Activated CD8-positive, alpha-beta T cell treated with anti-CD3 and anti-CD28 coated beads for 36 hours (primary cell): Measurements from ENCODE around the gene L2HGDH. TPM values are rescaled to one million over a fixed set of nuclear protein-coding genes. Genes with fewer than 3 reads are reported as not detected.

Experiments
- ATAC-seq: fragments of 200-7000 bp; cut with Tn5 transposase; one replicate; pipeline ENCODE4 v1.10.0; 2021; ENCODE audit warnings: mild to moderate bottlenecking, moderate library complexity
- CTCF ChIA-PET: fragments of 350-600 bp; sonication (Branson Sonifier 250); formaldehyde crosslinking; loops from one replicate; lab custom pipeline; 2021; ENCODE audit warnings: antibody characterized with exemption; lab: Charles Lee
- POLR2A ChIA-PET: fragments of 350-600 bp; sonication (Branson Sonifier 250); formaldehyde crosslinking; loops from one replicate; lab custom pipeline; 2021; ENCODE audit warnings: antibody characterized with exemption; lab: Charles Lee
- DNase-seq: peaks from one replicate; pipeline ENCODE4 v3.0.0-alpha.2; 2020
- H3K27ac Mint-ChIP-seq: one replicate; pipeline ENCODE4 v1.8.0; 2021; ENCODE audit warnings: mild to moderate bottlenecking, mixed read lengths
- H3K27me3 Mint-ChIP-seq: one replicate; pipeline ENCODE4 v1.8.0; 2021; ENCODE audit warnings: mixed read lengths
- H3K36me3 Mint-ChIP-seq: one replicate; pipeline ENCODE4 v1.8.0; 2021; ENCODE audit warnings: low read depth, mixed read lengths
- H3K4me1 Mint-ChIP-seq: one replicate; pipeline ENCODE4 v1.8.0; 2021; ENCODE audit warnings: low read depth, mixed read lengths
- H3K4me3 Mint-ChIP-seq: one replicate; pipeline ENCODE4 v1.8.0; 2021; ENCODE audit warnings: mild to moderate bottlenecking, moderate library complexity, mixed read lengths
- H3K9me3 Mint-ChIP-seq: one replicate; pipeline ENCODE4 v1.8.0; 2021; ENCODE audit warnings: mixed read lengths
- intact Hi-C: fragments of 100-400 bp; cut with micrococcal nuclease; formaldehyde crosslinking; loops from one replicate; pipeline ENCODE4 v1.10.0; 2022
- total RNA-seq, 2 experiments: library from RNA; stranded (reverse); gene quantifications; one replicate each; pipeline ENCODE4 v1.2.3, GENCODE V29; 2021
- TF ChIP-seq, protein P1 (sequence below): fragments of 200-600 bp; IDR thresholded peaks from one replicate; pipeline ENCODE4 v1.8.0; 2022; ENCODE audit warnings: antibody characterized with exemption, mild to moderate bottlenecking

The L2HGDH gene
- total RNA-seq, 2 experiments from 2014 or later: 18.4 to 18.8 TPM

DNA sequence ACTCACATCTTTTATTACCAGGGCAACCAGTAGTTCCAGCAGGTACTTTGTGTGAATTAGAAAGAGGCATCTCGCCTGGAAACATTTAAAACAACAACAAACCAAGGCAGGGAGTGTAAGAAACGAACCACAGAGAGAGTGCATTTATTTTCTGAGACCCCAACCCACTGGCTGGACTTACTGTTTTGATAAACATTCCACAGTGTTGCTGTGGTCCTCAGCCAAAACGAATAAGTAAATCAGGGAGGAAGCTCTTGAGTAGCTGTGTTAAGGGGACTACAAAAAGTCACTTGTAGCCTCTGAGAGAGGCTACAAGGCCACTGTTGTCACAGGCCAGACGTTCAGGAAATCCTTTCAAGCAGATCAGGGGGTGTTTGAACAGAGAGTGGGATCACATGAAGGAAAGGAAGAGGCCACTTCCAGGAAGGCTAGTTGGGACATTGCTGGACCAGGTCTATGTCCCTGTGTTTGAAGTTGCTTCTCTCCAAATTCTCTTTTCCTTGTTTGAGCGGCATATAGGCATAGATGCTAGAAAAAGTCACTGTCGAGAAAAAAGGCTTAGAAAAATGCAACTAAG lies 33.9 kb upstream of the L2HGDH start:
- CTCF ChIA-PET: interaction anchor here (1.0 to 3.6 kb wide), 4 partner anchors 11 to 197 kb away, joined by 3 to 14 read pairs (median 3); no protein-coding TSS in a partner anchor
- Mint-ChIP-seq H3K9me3 (no peaks in the 10 kb centered on the region), H3K4me1 (peaks cover 26% of the 10 kb centered on the region), H3K27me3 (no peaks in the 10 kb centered on the region), H3K36me3 (no peaks in the 10 kb centered on the region), H3K4me3 (no peak overlapping the region), H3K27ac (no peak overlapping the region)
- POLR2A ChIA-PET: interaction anchor here (2.1 kb wide), 1 partner anchor 51 kb away, joined by 7 read pairs; the partner anchor contains the start of gene CDKL1
- ATAC-seq: no peak
- TF ChIP-seq, protein P1, sequence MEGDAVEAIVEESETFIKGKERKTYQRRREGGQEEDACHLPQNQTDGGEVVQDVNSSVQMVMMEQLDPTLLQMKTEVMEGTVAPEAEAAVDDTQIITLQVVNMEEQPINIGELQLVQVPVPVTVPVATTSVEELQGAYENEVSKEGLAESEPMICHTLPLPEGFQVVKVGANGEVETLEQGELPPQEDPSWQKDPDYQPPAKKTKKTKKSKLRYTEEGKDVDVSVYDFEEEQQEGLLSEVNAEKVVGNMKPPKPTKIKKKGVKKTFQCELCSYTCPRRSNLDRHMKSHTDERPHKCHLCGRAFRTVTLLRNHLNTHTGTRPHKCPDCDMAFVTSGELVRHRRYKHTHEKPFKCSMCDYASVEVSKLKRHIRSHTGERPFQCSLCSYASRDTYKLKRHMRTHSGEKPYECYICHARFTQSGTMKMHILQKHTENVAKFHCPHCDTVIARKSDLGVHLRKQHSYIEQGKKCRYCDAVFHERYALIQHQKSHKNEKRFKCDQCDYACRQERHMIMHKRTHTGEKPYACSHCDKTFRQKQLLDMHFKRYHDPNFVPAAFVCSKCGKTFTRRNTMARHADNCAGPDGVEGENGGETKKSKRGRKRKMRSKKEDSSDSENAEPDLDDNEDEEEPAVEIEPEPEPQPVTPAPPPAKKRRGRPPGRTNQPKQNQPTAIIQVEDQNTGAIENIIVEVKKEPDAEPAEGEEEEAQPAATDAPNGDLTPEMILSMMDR: no peak
- DNase-seq: no peak
- intact Hi-C loops: loop anchor here (2.0 kb wide), 1 partner anchor 187 kb away; the partner anchor contains the start of gene MAP4K5

DNA sequence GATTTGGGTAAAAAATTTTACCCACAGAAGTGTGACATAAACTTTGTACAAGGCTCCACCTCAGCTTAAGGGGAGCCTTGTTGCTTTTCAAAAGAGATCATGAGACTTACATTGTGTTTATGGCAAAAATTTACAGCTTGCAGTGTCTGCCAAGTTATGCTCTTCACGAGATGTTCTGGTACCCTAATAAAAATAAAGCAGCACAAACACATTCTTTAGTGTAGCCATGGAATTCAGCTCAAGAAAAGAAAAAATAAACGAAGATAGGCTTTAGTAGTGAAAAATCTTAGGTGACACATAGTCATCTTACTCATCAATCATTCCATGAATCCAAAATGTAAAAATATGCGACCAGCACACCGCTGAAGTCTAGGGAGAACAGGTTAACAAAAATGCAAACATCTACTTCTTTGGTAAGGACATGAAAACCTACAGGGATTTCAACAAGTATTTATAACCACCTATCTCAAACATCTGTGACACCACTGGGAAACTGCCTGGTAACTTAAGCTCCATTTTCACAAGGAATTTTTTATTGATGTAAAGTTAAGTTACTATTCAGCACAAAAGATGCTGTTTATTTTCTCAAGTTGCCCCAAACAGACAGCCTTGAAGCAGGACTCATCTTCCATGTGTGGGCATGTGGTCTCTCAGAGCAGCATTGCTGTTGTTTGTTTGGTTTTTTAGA lies 33.0 kb upstream of the L2HGDH start:
- no peak for DNase-seq
- TF ChIP-seq, protein P1: no peak
- ChIA-PET CTCF (interaction anchor here (1.0 to 3.6 kb wide), 7 partner anchors 12 to 198 kb away, joined by 3 to 14 read pairs (median 5); partner anchors contain the start of gene MAP4K5), POLR2A (interaction anchor here (0.7 to 2.1 kb wide), 3 partner anchors 18 to 214 kb away, joined by 5 to 7 read pairs (median 6); partner anchors contain the start of gene CDKL1)
- H3K4me1 Mint-ChIP-seq: peaks cover 26% of the 10 kb centered on the region
- no peak overlapping the region for H3K27ac Mint-ChIP-seq
- H3K27me3 Mint-ChIP-seq: no peaks in the 10 kb centered on the region
- H3K36me3 Mint-ChIP-seq: no peaks in the 10 kb centered on the region
- no peak for ATAC-seq
- H3K9me3 Mint-ChIP-seq: no peaks in the 10 kb centered on the region
- no peak overlapping the region for H3K4me3 Mint-ChIP-seq
- intact Hi-C loops: loop anchor here (2.0 kb wide), 1 partner anchor 188 kb away; the partner anchor contains the start of gene MAP4K5

DNA sequence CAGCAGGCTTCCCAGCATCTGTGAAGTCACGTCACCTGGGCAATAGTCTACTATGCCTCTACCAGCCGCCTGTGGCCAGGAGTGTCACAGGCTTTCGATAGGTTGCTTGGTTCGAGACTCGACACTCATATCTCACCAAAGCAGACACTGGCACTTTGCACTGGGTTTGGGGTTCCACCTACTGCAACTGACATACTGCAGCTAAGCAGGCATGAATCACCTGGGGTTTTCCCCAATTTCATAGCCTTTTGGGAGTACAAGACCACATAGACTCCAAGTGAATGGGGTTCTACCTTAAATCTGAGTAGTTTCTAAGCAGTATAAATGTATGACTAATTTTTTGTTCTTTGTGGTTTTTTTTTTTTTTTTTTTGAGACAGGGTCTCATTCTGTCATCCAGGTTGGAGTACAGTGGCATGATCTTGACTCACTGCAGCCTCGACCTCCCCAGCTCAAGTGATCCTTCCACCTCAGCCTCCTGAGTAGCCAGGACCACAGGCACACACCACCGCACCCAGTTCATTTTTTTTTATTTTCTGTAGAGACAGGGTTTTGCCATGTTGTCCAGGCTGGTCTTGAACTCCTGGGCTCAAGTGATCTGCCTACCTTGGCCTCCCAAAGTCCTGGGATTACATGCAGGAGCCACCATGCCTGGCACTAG lies 32.2 kb upstream of the L2HGDH start:
- intact Hi-C loops: loop anchor here (2.0 kb wide), 1 partner anchor 189 kb away; the partner anchor contains the start of gene MAP4K5
- H3K9me3 Mint-ChIP-seq: no peaks in the 10 kb centered on the region
- H3K27me3 Mint-ChIP-seq: no peaks in the 10 kb centered on the region
- TF ChIP-seq, protein P1: no peak
- H3K36me3 Mint-ChIP-seq: no peaks in the 10 kb centered on the region
- ChIA-PET POLR2A (interaction anchor here (0.7 to 2.1 kb wide), 5 partner anchors 19 to 215 kb away, joined by 3 to 7 read pairs (median 5); partner anchors contain the start of gene CDKL1), CTCF (interaction anchor here (1.0 to 3.6 kb wide), 6 partner anchors 19 to 199 kb away, joined by 3 to 14 read pairs (median 5); partner anchors contain the start of genes CDKL1 and MAP4K5)
- H3K4me1 Mint-ChIP-seq: peaks cover 26% of the 10 kb centered on the region
- DNase-seq (peak; percentile 91), ATAC-seq (peak; percentile 96)
- H3K27ac Mint-ChIP-seq: peak overlapping the region; percentile 34
- no peak overlapping the region for H3K4me3 Mint-ChIP-seq

DNA sequence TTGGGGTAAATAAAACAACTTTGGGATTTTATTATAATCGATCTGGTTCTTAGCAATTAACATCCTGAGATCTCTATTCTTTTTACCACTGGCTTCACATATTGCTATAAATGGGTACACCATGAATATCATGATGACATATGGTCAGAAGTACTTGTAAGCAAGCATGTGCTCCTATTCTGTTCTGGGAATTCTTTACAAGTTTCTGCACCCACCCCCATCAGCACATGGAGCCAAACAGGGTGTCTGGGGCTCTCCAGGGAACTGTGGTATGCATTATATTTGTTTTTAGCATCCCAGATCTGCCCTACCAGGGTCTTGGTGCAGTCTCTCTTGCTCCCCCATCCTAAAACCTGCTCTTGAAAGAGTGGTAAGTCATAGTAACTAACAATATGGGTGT lies 31.4 kb upstream of the L2HGDH start:
- H3K27ac Mint-ChIP-seq: no peak overlapping the region
- no peak overlapping the region for H3K4me3 Mint-ChIP-seq
- ATAC-seq (no peak), DNase-seq (no peak)
- H3K4me1 Mint-ChIP-seq: peaks cover 26% of the 10 kb centered on the region
- H3K36me3 Mint-ChIP-seq: no peaks in the 10 kb centered on the region
- H3K9me3 Mint-ChIP-seq: no peaks in the 10 kb centered on the region
- intact Hi-C loops: no loop called here
- ChIA-PET POLR2A (interaction anchor here (1.2 to 2.1 kb wide), 3 partner anchors 54 to 181 kb away, joined by 3 to 7 read pairs (median 4); partner anchors contain the start of gene CDKL1), CTCF (interaction anchor here (1.1 to 3.6 kb wide), 6 partner anchors 20 to 189 kb away, joined by 4 to 14 read pairs (median 6); partner anchors contain the start of genes CDKL1 and MAP4K5)
- TF ChIP-seq, protein P1: no peak
- no peaks in the 10 kb centered on the region for H3K27me3 Mint-ChIP-seq
